ENCODE results near the gene C2orf76. TPM values are rescaled to one million over a fixed set of nuclear protein-coding genes. Genes with fewer than 3 reads are reported as not detected.

The C2orf76 gene
- total RNA-seq, 4 donors from 2014 or later, result 1.6 to 2.9 TPM; not detected in 2

GRCh38 chr2:119292226-119292625, 74.4 kb downstream of the C2orf76 start:
- Histone ChIP-seq H3K27me3 (no peaks in the 10 kb centered on the region), H3K27ac (no peak overlapping the region), H3K4me3 (no peak overlapping the region), H3K4me1 (no peaks in the 10 kb centered on the region), H3K9me3 (no peaks in the 10 kb centered on the region), H3K36me3 (no peaks in the 10 kb centered on the region)
- no peak for TF ChIP-seq POLR2A (IDR thresholded peaks at IDR 0.05)
- no peak for TF ChIP-seq CTCF (IDR thresholded peaks at IDR 0.05)
- no peak for DNase-seq

GRCh38 chr2:119291588-119292167, 75.0 kb downstream of the C2orf76 start:
- H3K4me1 ChIP-seq, result no peaks in the 10 kb centered on the region
- H3K27me3 ChIP-seq, result no peaks in the 10 kb centered on the region
- H3K4me3 ChIP-seq, result no peak overlapping the region
- H3K27ac ChIP-seq, result no peak overlapping the region
- H3K9me3 ChIP-seq, result no peaks in the 10 kb centered on the region
- H3K36me3 ChIP-seq, result no peaks in the 10 kb centered on the region
- DNase-seq, result no peak
- no peak for TF ChIP-seq CTCF (IDR thresholded peaks at IDR 0.05)
- no peak for TF ChIP-seq POLR2A (IDR thresholded peaks at IDR 0.05)

- H3K9me3 ChIP-seq, result no peaks in the 10 kb centered on the region
- TF ChIP-seq CTCF (IDR thresholded peaks at IDR 0.05), result peak in 5 of 6 experiments; percentile 25 to 75 (median 64)
- no peak for TF ChIP-seq POLR2A (IDR thresholded peaks at IDR 0.05)
- peak; percentile 66 to 91 (median 68) for DNase-seq
- no peaks in the 10 kb centered on the region for H3K27me3 ChIP-seq
- no peak overlapping the region for H3K4me3 ChIP-seq
- no peak overlapping the region for H3K27ac ChIP-seq
- H3K4me1 ChIP-seq, result no peaks in the 10 kb centered on the region
- H3K36me3 ChIP-seq, result no peaks in the 10 kb centered on the region
These were observed 75.6 kb downstream of the C2orf76 start for GRCh38 chr2:119290859-119291587.

- no peaks in the 10 kb centered on the region for H3K9me3 ChIP-seq
- no peaks in the 10 kb centered on the region for H3K36me3 ChIP-seq
- no peak overlapping the region for H3K4me3 ChIP-seq
- TF ChIP-seq POLR2A (IDR thresholded peaks at IDR 0.05) (no peak), CTCF (IDR thresholded peaks at IDR 0.05) (no peak)
- H3K27me3 ChIP-seq, result no peaks in the 10 kb centered on the region
- no peak for DNase-seq
- H3K4me1 ChIP-seq, result no peaks in the 10 kb centered on the region
- H3K27ac ChIP-seq, result no peak overlapping the region
These were observed 77.0 kb downstream of the C2orf76 start for GRCh38 chr2:119289642-119290041.

GRCh38 chr2:119289093-119289492, 77.5 kb downstream of the C2orf76 start:
- Histone ChIP-seq H3K9me3 (no peaks in the 10 kb centered on the region), H3K4me1 (no peaks in the 10 kb centered on the region), H3K27me3 (no peaks in the 10 kb centered on the region), H3K27ac (peak overlapping the region in 1 of 4 donors; percentile 17), H3K4me3 (no peak overlapping the region), H3K36me3 (no peaks in the 10 kb centered on the region)
- no peak for TF ChIP-seq POLR2A (IDR thresholded peaks at IDR 0.05)
- TF ChIP-seq CTCF (IDR thresholded peaks at IDR 0.05), result no peak
- DNase-seq, result no peak

Data from Peyer's patch (tissue), 4 donors.